Caki2 (cell line): ENCODE data around the gene MIR17HG. TPM values are rescaled to one million over a fixed set of nuclear protein-coding genes. Genes with fewer than 3 reads are reported as not detected.
"Not testable (repeated sequence)": the region's sequence is repeated elsewhere in the genome, so short reads cannot be mapped to it uniquely, and the experiment has no call there.

ENCODE experiments used
- DNase-seq: peaks from one replicate; pipeline ENCODE4 v3.0.0-alpha.2; 2015; ENCODE audit warnings: low read depth
- in situ Hi-C: cut with HindIII; loops from 2 replicates; pipeline ENCODE4 v1.10.0; 2016; ENCODE audit warnings: low sequenced_read_pairs, low pct_unique_long_range_greater_than_20kb, mixed read lengths
- total RNA-seq: library from RNA; depleted of rRNA; stranded (reverse); fragments of >200 nt; shearing (Covaris generic); gene quantifications from 2 replicates; pipeline ENCODE4 v1.2.3, GENCODE V29; 2014; ENCODE audit warnings: low replicate concordance

Gene MIR17HG
- total RNA-seq, 1 experiment from 2014 or later: 2.2 TPM

GRCh38 chr13:91331047-91331915 lies 16.2 kb upstream of the MIR17HG start:
- no peak for DNase-seq
- in situ Hi-C loops: no loop called here

DNA sequence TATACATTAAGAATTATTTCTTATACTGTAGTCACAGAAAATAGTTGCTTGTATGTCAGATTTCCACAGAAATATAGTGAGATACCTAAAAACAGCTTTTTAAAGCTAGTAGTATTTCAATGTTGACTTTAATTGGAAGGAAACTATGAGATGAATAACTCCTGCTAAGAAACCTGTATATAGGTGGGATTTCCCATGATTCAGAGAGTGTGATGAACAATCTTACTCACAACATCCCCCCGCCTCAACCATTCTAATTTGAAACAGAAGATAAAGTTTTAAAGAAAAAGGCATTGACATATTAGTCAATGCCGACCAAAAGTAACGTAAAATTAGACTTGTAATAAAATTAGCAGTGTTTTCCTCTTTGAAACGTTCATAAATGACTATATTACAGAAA lies 1.4 kb upstream of the MIR17HG start:
- in situ Hi-C loops: no loop called here
- DNase-seq: no peak

DNA sequence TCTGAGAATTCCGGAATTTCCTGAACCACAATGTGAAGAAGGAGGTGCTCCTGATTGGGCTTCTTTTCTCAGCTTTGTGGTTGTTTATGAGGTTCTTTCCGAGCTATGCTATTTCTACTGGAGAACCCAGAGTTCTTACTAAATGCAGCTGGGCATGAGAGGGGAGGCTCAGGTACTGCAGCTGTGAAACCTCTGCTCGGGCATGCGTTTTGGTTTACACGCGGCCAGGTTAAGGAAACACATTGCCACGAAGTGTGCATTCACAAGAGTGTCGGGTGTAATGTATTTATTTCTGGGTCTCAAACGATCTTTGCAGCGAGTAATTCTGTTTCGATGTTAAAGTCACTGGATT lies 661 bp upstream of the MIR17HG start:
- in situ Hi-C loops: no loop called here

GRCh38 chr13:91347996-91348905 lies 764 bp downstream of the MIR17HG start:
- no peak for DNase-seq
- in situ Hi-C loops: no loop called here

More for the DNA sequence above, 661 bp upstream of the MIR17HG start:
- no peak for DNase-seq

DNA sequence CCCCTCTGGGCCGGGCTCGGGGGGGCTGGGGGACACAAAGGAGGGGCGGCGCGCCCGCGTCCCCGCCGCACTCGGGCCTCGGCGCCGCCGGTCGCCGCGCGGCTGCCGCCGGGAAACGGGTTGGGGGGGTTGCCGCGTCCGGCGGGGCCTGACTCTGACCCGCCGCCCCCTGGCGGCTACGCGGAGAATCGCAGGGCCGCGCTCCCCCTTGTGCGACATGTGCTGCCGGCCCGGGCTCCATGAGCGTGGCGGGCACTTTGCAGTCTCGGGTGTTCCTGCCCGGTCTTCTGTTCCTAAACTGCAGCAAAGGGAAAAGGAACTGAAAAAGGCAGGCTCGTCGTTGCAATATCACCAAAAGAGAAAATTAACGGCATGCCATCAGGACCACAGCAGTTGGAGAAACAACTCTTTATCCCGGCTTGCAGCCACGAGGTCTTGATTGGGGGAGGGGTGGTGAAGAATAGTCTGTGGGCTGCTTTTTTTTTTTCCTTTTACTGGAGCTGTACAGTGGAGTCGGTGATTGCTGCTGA lies 1.5 kb downstream of the MIR17HG start:
- DNase-seq: peak; percentile 80
- in situ Hi-C loops: no loop called here

- DNase-seq: no peak
- in situ Hi-C loops: no loop called here
These were observed 2.8 kb downstream of the MIR17HG start for GRCh38 chr13:91349992-91350911.

DNA sequence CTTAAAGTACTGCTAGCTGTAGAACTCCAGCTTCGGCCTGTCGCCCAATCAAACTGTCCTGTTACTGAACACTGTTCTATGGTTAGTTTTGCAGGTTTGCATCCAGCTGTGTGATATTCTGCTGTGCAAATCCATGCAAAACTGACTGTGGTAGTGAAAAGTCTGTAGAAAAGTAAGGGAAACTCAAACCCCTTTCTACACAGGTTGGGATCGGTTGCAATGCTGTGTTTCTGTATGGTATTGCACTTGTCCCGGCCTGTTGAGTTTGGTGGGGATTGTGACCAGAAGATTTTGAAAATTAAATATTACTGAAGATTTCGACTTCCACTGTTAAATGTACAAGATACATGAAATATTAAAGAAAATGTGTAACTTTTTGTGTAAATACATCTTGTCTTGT lies 3.6 kb downstream of the MIR17HG start:
- in situ Hi-C loops: no loop called here
- no peak for DNase-seq

DNA sequence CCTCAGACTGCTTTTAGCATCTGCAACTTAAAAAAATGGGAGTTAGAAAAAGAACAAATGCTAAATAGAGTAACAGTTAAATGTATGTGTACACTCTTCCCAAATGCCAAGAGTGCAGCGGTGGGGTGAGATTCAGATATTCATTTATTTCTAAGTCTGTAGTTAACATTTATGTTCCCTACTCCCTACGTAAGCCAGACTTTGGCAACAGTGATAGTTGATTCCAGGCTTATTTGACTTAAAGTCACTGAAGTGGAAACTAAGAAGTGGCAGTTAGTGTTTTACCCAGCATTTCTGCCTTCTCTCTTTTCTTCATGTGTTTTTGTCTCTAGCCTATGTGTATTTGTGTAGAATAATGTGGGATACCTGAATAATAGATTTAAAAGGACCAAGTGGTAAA lies 4.5 kb downstream of the MIR17HG start:
- no peak for DNase-seq
- in situ Hi-C loops: no loop called here

DNA sequence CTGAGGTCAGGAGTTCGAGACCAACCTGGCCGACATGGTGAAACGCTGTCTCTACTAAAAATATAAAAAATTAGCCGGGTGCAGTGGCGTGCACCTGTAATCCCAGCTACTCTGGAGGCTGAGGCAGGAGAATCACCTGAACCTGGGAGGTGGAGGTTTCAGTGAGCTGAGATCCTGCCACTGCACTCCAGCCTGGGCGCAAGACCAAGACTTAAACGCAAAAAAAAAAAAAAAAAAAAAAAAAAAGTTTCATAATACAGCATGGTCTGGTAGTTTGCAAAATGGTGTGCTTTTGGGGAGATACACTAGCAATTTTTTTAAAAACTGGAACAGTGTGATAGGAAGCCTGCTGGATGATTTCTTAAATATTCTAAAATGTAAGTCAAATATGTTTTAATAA lies 5.4 kb downstream of the MIR17HG start:
- in situ Hi-C loops, DNase-seq: not testable (repeated sequence)

GRCh38 chr13:91353494-91353893 lies 6.0 kb downstream of the MIR17HG start:
- no peak for DNase-seq

DNA sequence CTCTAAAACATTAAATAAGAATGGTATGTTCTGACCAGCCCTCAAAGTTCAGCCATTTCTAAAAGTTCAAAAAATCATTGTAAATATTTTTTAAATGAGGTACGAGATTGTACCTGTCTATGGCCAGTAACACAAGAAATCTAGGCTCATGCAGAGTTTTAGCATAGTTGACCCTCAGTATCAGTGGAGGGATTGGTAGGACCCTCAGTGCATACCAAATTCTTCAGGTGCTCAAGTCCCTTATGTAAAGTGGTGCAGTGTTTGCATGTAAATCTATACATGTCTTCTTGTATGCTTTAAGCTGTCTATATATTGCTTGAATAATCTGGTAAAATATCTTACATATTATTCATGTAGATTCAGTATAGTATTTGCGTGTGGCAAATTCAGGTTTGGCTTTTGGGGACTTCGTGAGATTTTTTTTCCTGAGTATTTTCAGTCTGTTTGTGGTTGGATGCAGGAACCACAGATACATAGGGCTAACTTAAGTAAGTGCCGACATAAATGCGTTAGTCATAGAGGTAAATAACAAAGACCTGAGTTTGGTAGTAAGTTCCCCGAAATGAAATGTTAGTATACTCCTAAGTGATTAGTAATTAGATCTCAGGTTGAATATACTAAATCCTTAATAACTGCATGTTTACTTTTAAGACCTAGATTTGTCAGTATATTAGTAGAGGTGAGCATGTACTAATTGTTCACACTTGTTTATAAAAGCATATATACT lies 7.8 kb downstream of the MIR17HG start:
- DNase-seq: no peak
- in situ Hi-C loops: no loop called here

More at GRCh38 chr13:91353494-91353893, 6.0 kb downstream of the MIR17HG start:
- in situ Hi-C loops: no loop called here

DNA sequence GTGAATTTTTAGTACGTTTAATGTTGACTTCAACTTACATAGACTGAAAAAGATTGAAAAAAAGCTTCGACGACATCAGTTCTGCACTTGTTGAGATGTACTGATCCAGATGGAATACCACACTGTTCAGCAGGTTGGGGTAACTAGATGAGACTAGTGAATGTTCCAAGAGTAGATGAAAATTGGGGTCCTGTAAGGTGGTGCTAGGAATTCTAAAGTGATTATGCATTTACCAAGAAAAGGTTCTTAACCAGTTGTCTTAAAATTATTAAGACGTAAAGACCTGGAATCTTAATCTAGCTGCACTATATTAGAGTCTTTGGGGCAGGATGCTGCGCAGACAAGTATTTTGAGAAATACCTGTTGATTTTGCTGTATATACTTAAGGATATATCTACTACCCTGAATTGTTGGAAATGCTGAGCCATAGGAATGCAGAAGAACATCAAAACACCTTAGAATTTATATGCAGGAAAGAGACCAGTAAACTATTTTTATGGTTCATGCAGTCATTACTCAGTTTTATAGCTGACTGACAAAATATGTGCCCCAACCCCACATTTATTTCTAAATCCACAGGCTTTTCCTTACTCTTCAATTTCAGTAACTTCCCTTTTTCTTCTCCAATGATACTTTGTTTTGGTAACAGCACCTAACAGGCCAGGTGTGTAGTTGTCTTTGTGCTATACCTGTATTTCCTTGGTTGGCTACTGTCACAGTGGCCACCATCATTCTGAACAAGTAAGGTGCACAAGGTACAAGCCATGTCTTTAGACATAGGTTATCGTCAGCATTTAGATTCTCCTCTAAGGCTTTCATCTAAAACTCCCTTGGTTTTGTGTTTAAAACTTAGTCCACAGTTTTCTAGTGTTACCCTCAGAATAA lies 8.6 kb downstream of the MIR17HG start:
- in situ Hi-C loops: no loop called here
- no peak for DNase-seq

DNA sequence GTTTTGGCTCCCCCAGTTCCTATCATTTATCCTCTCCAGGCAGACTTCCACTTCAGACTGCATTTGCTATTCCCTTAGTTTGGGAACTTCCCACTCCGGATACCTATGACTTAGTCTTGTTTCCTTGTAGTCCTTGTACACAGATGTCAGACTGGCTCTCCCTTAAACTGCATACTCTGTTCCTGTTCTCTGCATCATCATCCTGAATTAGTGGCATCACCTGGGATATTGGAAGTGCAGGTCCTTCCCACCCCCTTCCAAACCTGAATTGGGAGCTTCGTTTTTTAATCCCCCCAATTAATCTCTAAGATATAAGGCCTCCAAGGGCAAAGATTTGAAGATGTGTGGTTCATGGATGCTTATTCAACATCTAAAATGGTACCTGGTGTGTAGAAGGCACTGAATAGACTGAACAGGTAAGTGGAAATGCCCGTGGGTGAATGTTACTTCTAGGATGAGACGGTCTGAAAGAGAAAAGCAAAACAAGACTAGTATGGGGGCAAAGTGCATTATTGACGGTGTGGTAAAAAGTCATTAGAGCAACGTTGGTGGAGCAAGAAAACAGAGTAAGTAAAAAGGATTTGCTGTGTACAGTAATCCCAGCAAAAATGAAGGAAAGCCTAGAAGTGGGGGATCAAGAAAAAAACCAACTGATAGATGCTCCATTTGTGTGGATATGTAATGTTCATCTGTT lies 9.6 kb downstream of the MIR17HG start:
- in situ Hi-C loops: no loop called here
- no peak for DNase-seq

DNA sequence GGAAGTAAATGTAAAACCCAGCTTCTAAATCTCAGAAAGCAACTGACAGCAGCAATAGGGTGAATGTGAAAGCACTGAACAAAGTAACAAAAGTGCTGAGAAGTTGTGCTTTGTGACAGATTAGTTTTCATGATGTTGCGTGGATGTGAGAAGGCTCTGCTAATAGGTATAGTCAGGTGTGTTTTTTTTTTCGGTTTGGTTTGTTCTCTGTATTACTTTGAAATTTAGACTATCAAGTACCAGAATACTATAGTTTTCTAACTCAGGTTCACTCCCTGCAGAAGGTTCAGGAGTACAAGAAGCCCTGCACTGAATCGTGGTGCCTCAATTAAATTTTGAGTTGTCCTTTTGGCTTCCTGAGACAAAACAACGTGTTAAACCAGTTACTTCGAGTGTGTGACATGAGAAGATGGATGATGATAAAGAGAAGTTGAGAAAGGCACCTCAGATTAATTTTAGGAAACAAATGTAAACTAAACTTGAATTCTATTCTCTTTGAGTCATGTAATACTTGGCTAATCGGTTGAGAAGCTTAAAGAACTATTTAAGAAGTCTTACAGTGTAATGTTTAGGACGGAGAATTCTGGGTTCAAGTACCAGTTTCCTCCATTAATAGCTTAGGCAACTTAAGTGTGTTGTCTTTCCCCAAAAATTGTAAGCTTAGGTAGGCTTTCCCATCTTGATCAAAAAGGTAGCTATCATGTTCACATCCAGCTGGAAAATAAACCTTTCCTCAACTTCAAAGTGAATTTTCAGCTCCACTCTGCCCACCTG lies 10.3 kb downstream of the MIR17HG start:
- DNase-seq: no peak
- in situ Hi-C loops: no loop called here

DNA sequence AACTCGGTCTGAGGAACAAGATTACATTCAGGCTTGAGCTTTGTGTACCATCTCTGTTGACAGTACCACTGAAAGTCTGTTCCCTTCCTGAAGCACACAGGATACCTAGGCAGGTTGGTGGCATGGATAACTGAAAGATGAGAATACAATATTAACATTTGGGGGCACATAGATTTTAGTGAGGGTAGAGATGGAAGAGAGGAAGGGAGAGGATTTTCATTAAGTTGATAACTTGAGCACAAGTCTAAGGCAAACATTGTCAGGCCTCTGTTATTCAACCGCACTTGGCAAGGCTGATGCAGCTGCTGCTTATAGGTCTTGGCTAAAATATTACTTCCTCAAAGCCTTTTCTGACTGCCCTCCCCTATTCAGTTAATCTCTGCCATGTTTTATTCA lies 10.9 kb downstream of the MIR17HG start:
- DNase-seq: no peak
- in situ Hi-C loops: no loop called here
